Gastrocnemius medialis (tissue), 4 donors: ENCODE data around the gene GABRG3. TPM values are rescaled to one million over a fixed set of nuclear protein-coding genes. Genes with fewer than 3 reads are reported as not detected.

Experiments used
- ATAC-seq, 2 donors: fragments of 150-250 bp; one replicate each; pipeline ENCODE4 v1.9.1; 2016
- DNase-seq, 2 donors: peaks; one replicate each; pipeline ENCODE4 v3.0.0-alpha.2; 2019
- H3K27ac ChIP-seq, 4 donors: fragments of 200-600 bp; sonication (generic); 1 replicate in 1 of 4; 2 replicates in 3 of 4; pipeline ENCODE4 v1.5.1; 2016 to 2018; ENCODE audit warnings: mild to moderate bottlenecking in 2 of 4, moderate library complexity in 1 of 4
- H3K27me3 ChIP-seq, 3 donors: fragments of 200-600 bp; sonication (generic) in 2 of 3; 1 replicate in 1 of 3; 2 replicates in 2 of 3; pipeline versions ENCODE4 v1.5.1 to v1.6.0; 2016 to 2019; ENCODE audit warnings: mild to moderate bottlenecking in 1 of 3, moderate library complexity in 1 of 3
- H3K36me3 ChIP-seq, 2 donors: fragments of 200-600 bp; sonication (generic) in 1 of 2; one replicate each; pipeline ENCODE4 v1.5.1; 2017 to 2018
- H3K4me1 ChIP-seq, 2 donors: fragments of 200-600 bp; sonication (generic) in 1 of 2; one replicate each; pipeline ENCODE4 v1.5.1; 2016 to 2017; ENCODE audit warnings: mild to moderate bottlenecking in 2 of 2
- H3K4me3 ChIP-seq, 4 donors: fragments of 200-600 bp; sonication (generic) in 3 of 4; 1 replicate in 1 of 4; 2 replicates in 3 of 4; pipeline ENCODE4 v1.5.1; 2016 to 2019; ENCODE audit warnings: mild to moderate bottlenecking in 2 of 4
- H3K9me3 ChIP-seq, 3 donors: fragments of 200-600 bp; sonication (generic) in 2 of 3; 1 replicate in 1 of 3; 2 replicates in 2 of 3; pipeline ENCODE4 v1.5.1; 2016 to 2019
- CTCF ChIP-seq, 5 experiments: fragments of 450-650 bp in 3 of 5; fragments of 200-600 bp in 2 of 5; sonication (generic) in 2 of 5; IDR thresholded peaks in 4 of 5; conservative IDR thresholded peaks in 1 of 5; 1 replicate in 4 of 5; 2 replicates in 1 of 5; pipeline ENCODE4 v1.5.1; 2016 to 2019; ENCODE audit warnings: antibody characterized with exemption in 5 of 5, mild to moderate bottlenecking in 3 of 5, moderate library complexity in 3 of 5
- POLR2A ChIP-seq, 2 donors: fragments of 450-650 bp; IDR thresholded peaks; one replicate each; pipeline ENCODE4 v1.6.1; 2017; ENCODE audit warnings: antibody characterized with exemption in 2 of 2, mild to moderate bottlenecking in 2 of 2, moderate library complexity in 2 of 2
- in situ Hi-C, 4 donors: fragments of 200-750 bp; cut with MboI; loops; one replicate each; pipeline versions ENCODE4 v1.15.0 to v1.8.0; 2017; ENCODE audit warnings: low sequenced_read_pairs in 4 of 4
- intact Hi-C: fragments of 100-400 bp; cut with DNase I; formaldehyde crosslinking; loops from one replicate; pipeline ENCODE4 v1.15.1; 2023; ENCODE audit warnings: low total_unique reads
- total RNA-seq, 4 donors: library from RNA; depleted of rRNA; stranded (reverse); fragments of >200 nt; gene quantifications; one replicate each; pipeline versions ENCODE4 v1.1.0 to v1.2.3, GENCODE V29; 2016

The GABRG3 gene
- total RNA-seq, 4 donors from 2014 or later: not detected

GRCh38 chr15:27095886-27096624 lies 125.1 kb downstream of the GABRG3 start:
- H3K27me3 ChIP-seq: no peaks in the 10 kb centered on the region
- intact Hi-C loops (no loop called here), in situ Hi-C loops (no loop called here)
- TF ChIP-seq POLR2A (IDR thresholded peaks at IDR 0.05) (no peak), CTCF (IDR thresholded peaks at IDR 0.05 in 4 of 5, conservative IDR thresholded peaks at IDR 0.05 in 1 of 5) (no peak)
- H3K27ac ChIP-seq: no peak overlapping the region
- H3K36me3 ChIP-seq: no peaks in the 10 kb centered on the region
- ATAC-seq (no peak), DNase-seq (no peak)
- H3K4me3 ChIP-seq: no peak overlapping the region
- no peaks in the 10 kb centered on the region for H3K9me3 ChIP-seq
- H3K4me1 ChIP-seq: no peaks in the 10 kb centered on the region

- intact Hi-C loops (no loop called here), in situ Hi-C loops (no loop called here)
- ATAC-seq (no peak), DNase-seq (no peak)
- Histone ChIP-seq H3K27me3 (no peaks in the 10 kb centered on the region), H3K9me3 (no peaks in the 10 kb centered on the region), H3K27ac (no peak overlapping the region), H3K36me3 (no peaks in the 10 kb centered on the region), H3K4me3 (no peak overlapping the region), H3K4me1 (no peaks in the 10 kb centered on the region)
- TF ChIP-seq CTCF (IDR thresholded peaks at IDR 0.05 in 4 of 5, conservative IDR thresholded peaks at IDR 0.05 in 1 of 5): no peak
- no peak for TF ChIP-seq POLR2A (IDR thresholded peaks at IDR 0.05)
Observed at GRCh38 chr15:27097506-27097905, 126.5 kb downstream of the GABRG3 start.

GRCh38 chr15:27101982-27102381 lies 131.0 kb downstream of the GABRG3 start:
- intact Hi-C loops: no loop called here
- TF ChIP-seq CTCF (IDR thresholded peaks at IDR 0.05 in 4 of 5, conservative IDR thresholded peaks at IDR 0.05 in 1 of 5) (no peak), POLR2A (IDR thresholded peaks at IDR 0.05) (no peak)
- in situ Hi-C loops: no loop called here
- Histone ChIP-seq H3K27me3 (no peaks in the 10 kb centered on the region), H3K27ac (no peak overlapping the region), H3K9me3 (no peaks in the 10 kb centered on the region), H3K4me1 (no peaks in the 10 kb centered on the region), H3K4me3 (no peak overlapping the region), H3K36me3 (no peaks in the 10 kb centered on the region)
- DNase-seq (no peak), ATAC-seq (no peak)

- Histone ChIP-seq H3K27me3 (no peaks in the 10 kb centered on the region), H3K36me3 (no peaks in the 10 kb centered on the region), H3K4me3 (no peak overlapping the region), H3K27ac (no peak overlapping the region), H3K9me3 (no peaks in the 10 kb centered on the region), H3K4me1 (no peaks in the 10 kb centered on the region)
- ATAC-seq (no peak), DNase-seq (no peak)
- in situ Hi-C loops (no loop called here), intact Hi-C loops (no loop called here)
- TF ChIP-seq POLR2A (IDR thresholded peaks at IDR 0.05) (no peak), CTCF (IDR thresholded peaks at IDR 0.05 in 4 of 5, conservative IDR thresholded peaks at IDR 0.05 in 1 of 5) (no peak)
Observed at GRCh38 chr15:27111323-27111722, 140.3 kb downstream of the GABRG3 start.

- Histone ChIP-seq H3K9me3 (no peaks in the 10 kb centered on the region), H3K27me3 (no peaks in the 10 kb centered on the region), H3K36me3 (no peaks in the 10 kb centered on the region), H3K4me3 (no peak overlapping the region), H3K27ac (no peak overlapping the region), H3K4me1 (no peaks in the 10 kb centered on the region)
- intact Hi-C loops: no loop called here
- TF ChIP-seq POLR2A (IDR thresholded peaks at IDR 0.05): no peak
- TF ChIP-seq CTCF (IDR thresholded peaks at IDR 0.05 in 4 of 5, conservative IDR thresholded peaks at IDR 0.05 in 1 of 5): no peak
- no peak for ATAC-seq
- no peak for DNase-seq
- in situ Hi-C loops: no loop called here
Observed at GRCh38 chr15:27114473-27114872, 143.5 kb downstream of the GABRG3 start.
